CD4-positive, alpha-beta T cell (primary cell): ENCODE data around the gene GRIFIN. TPM values are rescaled to one million over a fixed set of nuclear protein-coding genes. Genes with fewer than 3 reads are reported as not detected.

Experiments used
- ATAC-seq: fragments of 200-7000 bp; cut with Tn5 transposase; one replicate; pipeline ENCODE4 v1.10.0; 2022; ENCODE audit warnings: mild to moderate bottlenecking; ENCODE audit not compliant: poor library complexity
- CTCF ChIA-PET: fragments of 350-600 bp; sonication (Branson Sonifier 250); formaldehyde crosslinking; loops from one replicate; lab custom pipeline; 2021; ENCODE audit warnings: antibody characterized with exemption, inconsistent platforms; lab: Charles Lee
- POLR2A ChIA-PET: fragments of 350-600 bp; sonication (Branson Sonifier 250); formaldehyde crosslinking; loops from one replicate; lab custom pipeline; 2021; ENCODE audit warnings: antibody characterized with exemption, inconsistent platforms; lab: Charles Lee
- DNase-seq, 14 experiments: peaks; one replicate each; pipeline ENCODE4 v3.0.0-alpha.2; 2013 to 2020; ENCODE audit warnings: mixed read lengths in 2 of 14
- H3K27ac ChIP-seq, 2 donors: one replicate each; pipeline versions ENCODE4 v1.5.1 to v1.7.0; 2013; ENCODE audit warnings: low read length in 2 of 2, low read depth in 1 of 2, mild to moderate bottlenecking in 1 of 2
- H3K27me3 ChIP-seq, 2 experiments: 1 replicate in 1 of 2; 2 replicates in 1 of 2; pipeline versions ENCODE4 v1.6.1 to v1.7.0; 2013; ENCODE audit warnings: low read length in 2 of 2, control low read depth in 1 of 2, mild to moderate bottlenecking in 1 of 2, moderate library complexity in 1 of 2; ENCODE audit not compliant: insufficient read depth in 2 of 2, control insufficient read depth in 1 of 2
- H3K36me3 ChIP-seq: one replicate; pipeline ENCODE4 v1.6.1; 2013; ENCODE audit warnings: low read length, control low read depth; ENCODE audit not compliant: insufficient read depth
- H3K4me1 ChIP-seq: one replicate; pipeline ENCODE4 v1.6.1; 2013; ENCODE audit warnings: low read length, control low read depth; ENCODE audit not compliant: insufficient read depth
- H3K4me3 ChIP-seq: one replicate; pipeline ENCODE4 v1.5.1; 2013; ENCODE audit warnings: mild to moderate bottlenecking, low read length, moderate library complexity
- H3K9me3 ChIP-seq, 2 experiments: 1 replicate in 1 of 2; 2 replicates in 1 of 2; pipeline versions ENCODE4 v1.6.1 to v1.7.0; 2013; ENCODE audit warnings: low read length in 2 of 2, mild to moderate bottlenecking in 2 of 2, control low read depth in 1 of 2, moderate library complexity in 1 of 2; ENCODE audit not compliant: control insufficient read depth in 1 of 2, insufficient read depth in 1 of 2
- H3K27ac Mint-ChIP-seq: one replicate; pipeline ENCODE4 v1.8.0; 2020; ENCODE audit warnings: mixed read lengths
- H3K27me3 Mint-ChIP-seq: one replicate; pipeline ENCODE4 v1.8.0; 2021; ENCODE audit warnings: mixed read lengths
- H3K36me3 Mint-ChIP-seq: one replicate; pipeline ENCODE4 v1.8.0; 2021; ENCODE audit warnings: low read depth, mixed read lengths
- H3K4me1 Mint-ChIP-seq: one replicate; pipeline ENCODE4 v1.8.0; 2021; ENCODE audit warnings: low read depth, mixed read lengths
- H3K4me3 Mint-ChIP-seq: one replicate; pipeline ENCODE4 v1.8.0; 2020; ENCODE audit warnings: mild to moderate bottlenecking, mixed read lengths
- H3K9me3 Mint-ChIP-seq: one replicate; pipeline ENCODE4 v1.8.0; 2020; ENCODE audit warnings: mixed read lengths
- CTCF ChIP-seq: fragments of 200-600 bp; IDR thresholded peaks from one replicate; pipeline ENCODE4 v1.8.0; 2022; ENCODE audit warnings: antibody characterized with exemption, mild to moderate bottlenecking
- intact Hi-C, 2 experiments: fragments of 100-400 bp; cut with DNase I in 1 of 2; cut with micrococcal nuclease in 1 of 2; formaldehyde crosslinking; loops; one replicate each; pipeline versions ENCODE4 v1.15.1 to v1.9.0; 2023 to 2025; cut with DNase I, micrococcal nuclease
- total RNA-seq, 174 experiments: library from RNA in 2 of 174; stranded (reverse) in 2 of 174; gene quantifications; one replicate each; pipeline ENCODE4 v1.2.3 and lab custom pipeline; 2021 to 2026

GRIFIN gene
- total RNA-seq, 2 experiments from 2014 or later, result not detected

- DNase-seq, result no peak
- no peaks in the 10 kb centered on the region for H3K4me1 Mint-ChIP-seq
- TF ChIP-seq CTCF, result no peak
- ChIA-PET CTCF (interaction anchor here (1.4 to 1.9 kb wide), 3 partner anchors 218 to 257 kb away, joined by 7 to 13 read pairs (median 7); no protein-coding TSS in a partner anchor), POLR2A (no interaction called here)
- Histone ChIP-seq H3K36me3 (no peaks in the 10 kb centered on the region), H3K4me3 (no peak overlapping the region), H3K27me3 (peaks cover 0 to 9% of the 10 kb centered on the region in 2 experiments), H3K27ac (no peak overlapping the region), H3K4me1 (peaks cover 17% of the 10 kb centered on the region), H3K9me3 (no peaks in the 10 kb centered on the region)
- no peaks in the 10 kb centered on the region for H3K27me3 Mint-ChIP-seq
- no peaks in the 10 kb centered on the region for H3K36me3 Mint-ChIP-seq
- intact Hi-C loops, result loop anchor here (5.0 to 10.0 kb wide), 3 partner anchors 115 to 702 kb away; no protein-coding TSS in a partner anchor
- no peak overlapping the region for H3K4me3 Mint-ChIP-seq
- ATAC-seq, result no peak
- H3K27ac Mint-ChIP-seq, result no peak overlapping the region
- H3K9me3 Mint-ChIP-seq, result no peaks in the 10 kb centered on the region
These were observed 23.4 kb downstream of the GRIFIN start for GRCh38 chr7:2452643-2453270.

- CTCF ChIA-PET, result interaction anchor here (0.6 to 1.9 kb wide), 6 partner anchors 13 to 267 kb away, joined by 3 to 13 read pairs (median 4); no protein-coding TSS in a partner anchor
- Mint-ChIP-seq H3K27ac (no peak overlapping the region), H3K9me3 (no peaks in the 10 kb centered on the region), H3K36me3 (no peaks in the 10 kb centered on the region), H3K4me3 (no peak overlapping the region), H3K4me1 (no peaks in the 10 kb centered on the region), H3K27me3 (no peaks in the 10 kb centered on the region)
- POLR2A ChIA-PET, result interaction anchor here (1.3 kb wide), 1 partner anchor 47 kb away, joined by 3 read pairs; no protein-coding TSS in a partner anchor
- no peak for ATAC-seq
- no peaks in the 10 kb centered on the region for H3K9me3 ChIP-seq
- H3K36me3 ChIP-seq, result no peaks in the 10 kb centered on the region
- no peak overlapping the region for H3K27ac ChIP-seq
- H3K4me3 ChIP-seq, result peak overlapping the region; percentile 46
- peak in 3 of 14 experiments; percentile 18 to 54 (median 49) for DNase-seq
- TF ChIP-seq CTCF, result no peak
- H3K4me1 ChIP-seq, result peaks cover 12% of the 10 kb centered on the region
- intact Hi-C loops, result loop anchor here (5.0 to 10.0 kb wide), 3 partner anchors 115 to 703 kb away; no protein-coding TSS in a partner anchor
- H3K27me3 ChIP-seq, result peaks cover 0 to 9% of the 10 kb centered on the region in 2 experiments
These were observed 24.1 kb downstream of the GRIFIN start for GRCh38 chr7:2452074-2452507.

GRCh38 chr7:2451171-2452073 is 24.8 kb downstream of the GRIFIN start:
- Mint-ChIP-seq H3K36me3 (no peaks in the 10 kb centered on the region), H3K27me3 (no peaks in the 10 kb centered on the region), H3K4me3 (no peak overlapping the region), H3K4me1 (no peaks in the 10 kb centered on the region), H3K27ac (no peak overlapping the region), H3K9me3 (no peaks in the 10 kb centered on the region)
- H3K27me3 ChIP-seq, result peaks cover 0 to 9% of the 10 kb centered on the region in 2 experiments
- no peaks in the 10 kb centered on the region for H3K9me3 ChIP-seq
- peak; percentile 83 for TF ChIP-seq CTCF
- H3K4me3 ChIP-seq, result peak overlapping the region; percentile 46
- ChIA-PET CTCF (interaction anchor here (0.6 to 1.9 kb wide), 13 partner anchors 13 to 267 kb away, joined by 3 to 13 read pairs (median 3); no protein-coding TSS in a partner anchor), POLR2A (interaction anchor here (1.3 kb wide), 1 partner anchor 47 kb away, joined by 3 read pairs; no protein-coding TSS in a partner anchor)
- no peak overlapping the region for H3K27ac ChIP-seq
- H3K36me3 ChIP-seq, result peaks cover 2% of the 10 kb centered on the region
- H3K4me1 ChIP-seq, result peaks cover 12% of the 10 kb centered on the region
- DNase-seq (peak; percentile 61 to 87 (median 72)), ATAC-seq (peak; percentile 95)
- intact Hi-C loops, result loop anchor here (1.0 to 10.0 kb wide), 5 partner anchors 116 to 703 kb away; no protein-coding TSS in a partner anchor
